GM12872 (cell line): Measurements from ENCODE around the gene TAOK1.

Experiments used
- CTCF ChIP-seq: IDR thresholded peaks from 3 replicates; pipeline ENCODE4 v1.5.1; 2011; ENCODE audit warnings: low read depth, mild to moderate bottlenecking, low read length, moderate library complexity; ENCODE audit not compliant: insufficient read depth

TAOK1 gene

GRCh38 chr17:29384901-29385300 is 5.3 kb upstream of the TAOK1 start:
- no peak for TF ChIP-seq CTCF

- TF ChIP-seq CTCF, result no peak
These were observed 3.4 kb upstream of the TAOK1 start for GRCh38 chr17:29386760-29387159.

DNA sequence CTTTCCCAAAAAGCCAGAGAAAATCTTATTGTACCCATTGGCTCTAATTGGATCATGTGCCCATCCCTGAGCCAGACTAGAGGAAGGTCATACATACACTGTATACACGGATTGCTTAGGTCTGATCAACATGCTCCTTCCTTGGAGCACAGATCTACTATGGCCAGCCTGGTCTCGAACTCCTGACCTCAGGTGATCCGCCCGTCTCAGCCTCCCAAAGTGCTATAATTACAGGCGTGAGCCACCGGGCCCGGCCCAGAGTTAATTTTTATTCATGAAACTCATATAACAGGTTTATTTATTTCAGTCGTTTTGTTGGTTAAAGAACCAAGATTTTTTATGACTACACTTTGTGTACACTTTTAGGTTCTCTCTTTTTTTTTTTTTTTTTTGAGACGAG is 1.2 kb upstream of the TAOK1 start:
- no peak for TF ChIP-seq CTCF

GRCh38 chr17:29390851-29391631 is 878 bp downstream of the TAOK1 start:
- TF ChIP-seq CTCF, result no peak

DNA sequence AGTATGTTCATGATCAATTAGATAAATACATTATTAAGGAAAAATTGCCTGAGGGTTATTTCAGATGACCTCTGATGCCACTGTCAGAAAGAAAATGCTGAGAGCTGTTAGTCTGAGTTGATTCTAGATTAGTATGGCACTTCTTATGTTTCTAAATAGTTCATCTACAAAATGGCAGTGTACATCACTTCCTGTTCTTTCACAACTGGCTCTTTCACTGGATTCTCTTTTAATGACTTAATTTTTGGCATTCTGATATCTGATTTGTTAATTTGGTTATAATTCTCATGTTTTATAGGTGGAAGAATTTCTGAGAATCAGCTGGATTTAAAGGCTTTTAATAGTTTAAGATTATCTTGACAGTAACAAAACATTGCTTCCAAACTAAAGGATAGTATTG is 3.3 kb downstream of the TAOK1 start:
- TF ChIP-seq CTCF, result no peak

- TF ChIP-seq CTCF, result no peak
These were observed 4.6 kb downstream of the TAOK1 start for GRCh38 chr17:29394761-29395160.

DNA sequence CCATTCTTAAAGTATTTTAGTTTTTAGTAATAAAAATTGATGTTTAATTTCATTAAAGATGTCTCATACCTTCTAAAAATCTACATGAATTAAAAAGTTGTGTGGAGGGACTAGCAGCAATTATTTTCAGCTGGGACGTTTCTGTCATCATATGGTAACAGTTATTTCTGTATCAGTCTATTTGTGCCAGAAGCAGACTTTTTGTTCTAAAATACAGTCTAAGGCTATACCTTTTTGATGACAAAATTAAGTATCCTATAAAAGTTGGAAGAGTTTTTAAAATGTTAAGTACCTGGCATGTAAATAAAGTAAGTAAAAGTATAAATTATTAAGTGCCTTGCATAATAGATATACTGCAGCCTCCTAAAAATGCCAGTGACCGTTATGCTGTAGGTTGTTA is 5.9 kb downstream of the TAOK1 start:
- TF ChIP-seq CTCF, result no peak
